SK-N-MC (cell line): Measurements from ENCODE around the gene SEMA5A.

Experiments
- DNase-seq: peaks from one replicate; pipeline ENCODE4 v3.0.0-alpha.2; 2011; ENCODE audit warnings: low read depth, low spot score
- H3K27ac ChIP-seq: fragments of 200-600 bp; sonication (generic); 2 replicates; pipeline ENCODE4 v1.5.1; 2016; ENCODE audit warnings: mixed run types
- H3K36me3 ChIP-seq: fragments of 200-600 bp; sonication (generic); 2 replicates; pipeline ENCODE4 v1.6.1; 2017; ENCODE audit warnings: antibody characterized with exemption, low read length, mixed read lengths; ENCODE audit not compliant: insufficient read depth
- H3K4me3 ChIP-seq: fragments of 200-600 bp; sonication (generic); 2 replicates; pipeline ENCODE4 v1.5.1; 2016
- H3K9ac ChIP-seq: fragments of 200-600 bp; sonication (generic); 2 replicates; pipeline ENCODE4 v1.8.0; 2017; ENCODE audit warnings: mixed run types, mixed read lengths; ENCODE audit not compliant: insufficient read length
- H3K9me3 ChIP-seq: fragments of 200-600 bp; sonication (generic); 2 replicates; pipeline ENCODE4 v1.6.1; 2017; ENCODE audit warnings: low read depth, mild to moderate bottlenecking, antibody characterized with exemption, low read length, moderate library complexity, mixed read lengths
- EZH2 ChIP-seq: fragments of 200-600 bp; sonication (generic); IDR thresholded peaks from one replicate; pipeline ENCODE4 v1.6.1; 2017; ENCODE audit warnings: antibody characterized with exemption
- FOXP2 ChIP-seq: optimal IDR thresholded peaks from 2 replicates; pipeline ENCODE3; 2011; ENCODE audit warnings: mild to moderate bottlenecking, moderate library complexity; ENCODE audit not compliant: insufficient read depth; ENCODE audit errors: extremely low read length, control extremely low read depth
- POLR2AphosphoS5 ChIP-seq: IDR thresholded peaks from 2 replicates; pipeline ENCODE4 v1.6.1; 2012; ENCODE audit warnings: mild to moderate bottlenecking, low read depth, low read length, borderline replicate concordance

SEMA5A gene

GRCh38 chr5:9230355-9230754 lies 315.5 kb downstream of the SEMA5A start:
- no peaks in the 10 kb centered on the region for H3K36me3 ChIP-seq
- no peaks in the 10 kb centered on the region for H3K9me3 ChIP-seq
- H3K4me3 ChIP-seq: no peak overlapping the region
- H3K27ac ChIP-seq: no peak overlapping the region
- H3K9ac ChIP-seq: no peak overlapping the region
- no peak for TF ChIP-seq FOXP2
- TF ChIP-seq EZH2: no peak
- TF ChIP-seq POLR2AphosphoS5: no peak
- no peak for DNase-seq

- DNase-seq: no peak
- TF ChIP-seq EZH2 (no peak), FOXP2 (no peak), POLR2AphosphoS5 (no peak)
- Histone ChIP-seq H3K4me3 (no peak overlapping the region), H3K9me3 (no peaks in the 10 kb centered on the region), H3K27ac (no peak overlapping the region), H3K36me3 (no peaks in the 10 kb centered on the region), H3K9ac (no peak overlapping the region)
Measured at GRCh38 chr5:9226016-9226536, 319.8 kb downstream of the SEMA5A start.

- H3K27ac ChIP-seq: no peak overlapping the region
- DNase-seq: no peak
- H3K4me3 ChIP-seq: no peak overlapping the region
- no peaks in the 10 kb centered on the region for H3K9me3 ChIP-seq
- no peak overlapping the region for H3K9ac ChIP-seq
- H3K36me3 ChIP-seq: no peaks in the 10 kb centered on the region
- TF ChIP-seq FOXP2 (no peak), POLR2AphosphoS5 (no peak), EZH2 (no peak)
Measured at GRCh38 chr5:9222054-9222976, 323.6 kb downstream of the SEMA5A start.

- DNase-seq: no peak
- Histone ChIP-seq H3K36me3 (no peaks in the 10 kb centered on the region), H3K9ac (no peak overlapping the region), H3K4me3 (no peak overlapping the region), H3K9me3 (no peaks in the 10 kb centered on the region), H3K27ac (no peak overlapping the region)
- TF ChIP-seq POLR2AphosphoS5: no peak
- no peak for TF ChIP-seq FOXP2
- no peak for TF ChIP-seq EZH2
Measured at GRCh38 chr5:9218358-9218757, 327.5 kb downstream of the SEMA5A start.

GRCh38 chr5:9212605-9213004 lies 333.3 kb downstream of the SEMA5A start:
- no peak for DNase-seq
- TF ChIP-seq FOXP2 (no peak), POLR2AphosphoS5 (no peak), EZH2 (no peak)
- Histone ChIP-seq H3K9ac (no peak overlapping the region), H3K9me3 (no peaks in the 10 kb centered on the region), H3K36me3 (no peaks in the 10 kb centered on the region), H3K27ac (no peak overlapping the region), H3K4me3 (no peak overlapping the region)

GRCh38 chr5:9209846-9210492 lies 335.9 kb downstream of the SEMA5A start:
- Histone ChIP-seq H3K9me3 (no peaks in the 10 kb centered on the region), H3K27ac (no peak overlapping the region), H3K4me3 (no peak overlapping the region), H3K9ac (no peak overlapping the region), H3K36me3 (no peaks in the 10 kb centered on the region)
- TF ChIP-seq EZH2 (no peak), FOXP2 (no peak), POLR2AphosphoS5 (no peak)
- no peak for DNase-seq

- no peak overlapping the region for H3K27ac ChIP-seq
- TF ChIP-seq EZH2 (no peak), FOXP2 (no peak), POLR2AphosphoS5 (no peak)
- no peaks in the 10 kb centered on the region for H3K9me3 ChIP-seq
- H3K4me3 ChIP-seq: no peak overlapping the region
- no peaks in the 10 kb centered on the region for H3K36me3 ChIP-seq
- H3K9ac ChIP-seq: no peak overlapping the region
- DNase-seq: peak; percentile 22
Measured at GRCh38 chr5:9207817-9208418, 338.0 kb downstream of the SEMA5A start.

- Histone ChIP-seq H3K36me3 (no peaks in the 10 kb centered on the region), H3K9me3 (no peaks in the 10 kb centered on the region), H3K4me3 (no peak overlapping the region), H3K9ac (no peak overlapping the region), H3K27ac (no peak overlapping the region)
- DNase-seq: no peak
- no peak for TF ChIP-seq POLR2AphosphoS5
- TF ChIP-seq FOXP2: no peak
Measured at GRCh38 chr5:9202636-9203035, 343.2 kb downstream of the SEMA5A start.
